Psoas muscle (tissue), 8 donors: ENCODE results near the gene LETM1. TPM values are rescaled to one million over a fixed set of nuclear protein-coding genes. Genes with fewer than 3 reads are reported as not detected.

Experiments
- ATAC-seq, 4 donors: fragments of 200-7000 bp; cut with Tn5 transposase; one replicate each; pipeline ENCODE4 v1.9.1; 2020; ENCODE audit warnings: moderate library complexity in 3 of 4, mild to moderate bottlenecking in 2 of 4
- DNase-seq, 2 donors: peaks; one replicate each; pipeline ENCODE4 v3.0.0-alpha.2; 2020
- H3K27ac ChIP-seq: fragments of 200-600 bp; one replicate; pipeline ENCODE4 v1.8.0; 2022
- H3K27me3 ChIP-seq, 3 donors: fragments of 200-600 bp in 1 of 3; one replicate each; pipeline versions ENCODE4 v1.6.1 to v1.8.0; 2013 to 2022; ENCODE audit warnings: low read length in 2 of 3, mild to moderate bottlenecking in 2 of 3, moderate library complexity in 1 of 3; ENCODE audit not compliant: insufficient read depth in 3 of 3
- H3K36me3 ChIP-seq, 2 donors: fragments of 200-600 bp in 1 of 2; one replicate each; pipeline versions ENCODE4 v1.6.1 to v1.8.0; 2013 to 2022; ENCODE audit warnings: low read depth in 1 of 2, mild to moderate bottlenecking in 1 of 2, moderate library complexity in 1 of 2; ENCODE audit not compliant: insufficient read depth in 1 of 2
- H3K4me1 ChIP-seq: fragments of 200-600 bp; one replicate; pipeline ENCODE4 v1.8.0; 2022
- H3K4me3 ChIP-seq: fragments of 200-600 bp; one replicate; pipeline ENCODE4 v1.8.0; 2022; ENCODE audit warnings: mild to moderate bottlenecking
- H3K9me3 ChIP-seq: fragments of 200-600 bp; one replicate; pipeline ENCODE4 v1.8.0; 2022
- WGBS, 3 donors: extraction: QIAGEN DNeasy Blood & Tissue Kit; methylation state at CpG; one replicate each; pipeline versions ENCODE4 v1.1.6 to v1.1.7; 2013; 5-methylcytosine and 5-hydroxymethylcytosine counted together
- intact Hi-C, 2 donors: fragments of 100-400 bp; cut with DNase I; formaldehyde crosslinking; loops; one replicate each; pipeline versions ENCODE4 v1.11.0 to v1.14.2; 2022
- long read RNA-seq, 2 donors: library from polyadenylated mRNA; unstranded; transcript quantifications; one replicate each; pipeline ENCODE4 v2.0.0, GENCODE V29; 2021
- polyA plus RNA-seq, 3 donors: library from polyadenylated mRNA; stranded (reverse); fragments of 200-250 nt; gene quantifications; one replicate each; pipeline ENCODE4 v1.2.3, GENCODE V29; 2013
- total RNA-seq, 4 donors: library from RNA; stranded (reverse); fragmentation: NEBNext Ultra II Directional in 2 of 4; extraction: Animal tissue kit (Norgen Biotek cat#: 25700) in 2 of 4; gene quantifications; one replicate each; pipeline versions ENCODE4 v1.2.1 to v1.2.4, GENCODE V29; 2021 to 2023
- TF ChIP-seq, protein P1 (sequence below): fragments of 200-600 bp; IDR thresholded peaks from one replicate; pipeline ENCODE4 v1.8.0; 2022; ENCODE audit warnings: antibody characterized with exemption
- donor health status: healthy with polysubstance abuse.
- donor health status: DM: no; HTN: no; CAD: no; lungs with moderate emphysema.
- donor health status: Bipolar disorder and iron deficiency.
- donor health status: healthy.
- donor health status: DM: yes; HTN: yes; CAD: no.
- donor health status: DM: no; HTN: no; CAD: no.
- donor health status: DM: no; HTN: no; CAD: no.
- donor health status: DM: yes; HTN: yes; CAD: no.

Gene LETM1
- total RNA-seq (10 to 100 TPM; 26.8 to 50.3 (median 40.1) TPM), polyA plus RNA-seq (10 to 100 TPM; 14.1 to 26.1 (median 25.1) TPM)
- long read RNA-seq, donor 1, full-length matches to known transcripts: 22 of 33 reads
- long read RNA-seq, donor 1, partial matches to known transcripts: 4 of 33 reads
- long read RNA-seq, donor 1, other reads (novel, unspliced or antisense): 7 of 33 reads
- long read RNA-seq, donor 2, full-length matches to known transcripts: 45 of 81 reads
- long read RNA-seq, donor 2, partial matches to known transcripts: 21 of 81 reads
- long read RNA-seq, donor 2, other reads (novel, unspliced or antisense): 15 of 81 reads

DNA sequence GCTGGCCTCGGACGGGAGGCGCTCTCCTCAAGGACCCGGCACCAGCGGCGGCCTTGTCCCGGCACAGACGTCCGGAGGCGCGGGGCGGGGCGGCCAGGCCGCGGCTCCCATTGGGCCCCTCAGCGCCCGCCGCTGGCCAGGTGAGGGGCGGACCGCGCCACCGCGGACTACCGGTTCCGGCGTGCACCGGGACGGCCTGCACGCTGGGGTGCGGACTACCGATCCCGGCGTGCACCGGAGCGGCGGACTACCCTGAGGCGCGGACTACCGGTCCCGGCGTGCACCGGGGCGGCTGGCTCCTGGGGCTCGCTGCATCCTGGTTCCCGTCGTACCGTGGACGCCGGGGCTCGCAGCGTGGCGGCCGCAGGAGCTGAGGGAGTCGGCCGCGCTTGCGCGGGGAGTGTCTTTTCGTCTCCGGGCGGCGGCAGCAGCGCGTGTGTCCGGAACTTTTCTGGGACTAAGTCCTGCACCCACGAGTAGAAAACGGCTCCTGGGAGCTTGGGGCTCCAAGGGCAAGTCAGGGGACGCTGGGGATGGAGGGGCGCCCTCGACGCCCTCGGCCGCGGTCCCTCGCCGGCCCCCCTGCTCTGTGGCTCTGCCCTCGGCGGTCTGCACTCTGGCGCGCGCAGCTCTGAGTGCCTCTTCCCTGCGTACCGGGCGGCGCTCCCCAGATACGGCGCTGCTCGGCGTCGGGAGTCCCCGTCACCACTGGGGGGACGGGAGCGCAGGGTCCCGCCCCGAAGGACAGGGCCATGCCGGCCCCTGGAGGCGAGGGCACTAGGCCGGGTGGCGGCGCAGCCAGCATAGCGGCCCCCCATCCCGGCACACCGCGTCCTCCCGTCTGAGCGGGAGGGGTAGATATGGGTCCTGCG, at the start of gene LETM1:
LETM1 (minus strand) TSS at position 86 of the 872 bp plus-strand sequence. CDS start 206 bp downstream, outside the sequence.
- peak; percentile 97 to 98 for DNase-seq
- Histone ChIP-seq H3K4me1 (peaks cover 32% of the 10 kb centered on the region), H3K27ac (peak within 1 kb of the TSS; percentile 79), H3K4me3 (peak within 1 kb of the TSS; percentile 95), H3K36me3 (peaks cover 0 to 6% of the 10 kb centered on the region in 2 donors), H3K27me3 (no peaks in the 10 kb centered on the region), H3K9me3 (no peaks in the 10 kb centered on the region)
- peak; percentile 97 to 98 (median 98) for ATAC-seq
- TF ChIP-seq, protein P1, sequence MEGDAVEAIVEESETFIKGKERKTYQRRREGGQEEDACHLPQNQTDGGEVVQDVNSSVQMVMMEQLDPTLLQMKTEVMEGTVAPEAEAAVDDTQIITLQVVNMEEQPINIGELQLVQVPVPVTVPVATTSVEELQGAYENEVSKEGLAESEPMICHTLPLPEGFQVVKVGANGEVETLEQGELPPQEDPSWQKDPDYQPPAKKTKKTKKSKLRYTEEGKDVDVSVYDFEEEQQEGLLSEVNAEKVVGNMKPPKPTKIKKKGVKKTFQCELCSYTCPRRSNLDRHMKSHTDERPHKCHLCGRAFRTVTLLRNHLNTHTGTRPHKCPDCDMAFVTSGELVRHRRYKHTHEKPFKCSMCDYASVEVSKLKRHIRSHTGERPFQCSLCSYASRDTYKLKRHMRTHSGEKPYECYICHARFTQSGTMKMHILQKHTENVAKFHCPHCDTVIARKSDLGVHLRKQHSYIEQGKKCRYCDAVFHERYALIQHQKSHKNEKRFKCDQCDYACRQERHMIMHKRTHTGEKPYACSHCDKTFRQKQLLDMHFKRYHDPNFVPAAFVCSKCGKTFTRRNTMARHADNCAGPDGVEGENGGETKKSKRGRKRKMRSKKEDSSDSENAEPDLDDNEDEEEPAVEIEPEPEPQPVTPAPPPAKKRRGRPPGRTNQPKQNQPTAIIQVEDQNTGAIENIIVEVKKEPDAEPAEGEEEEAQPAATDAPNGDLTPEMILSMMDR: peak; percentile 7
- intact Hi-C loops: loop anchor here in 1 of 2 donors (5.0 kb wide), 1 partner anchor 41 kb away; no protein-coding TSS in a partner anchor
- 0% methylated on average over 70 to 107 of the region's 107 CpGs for WGBS, 3 donors

DNA sequence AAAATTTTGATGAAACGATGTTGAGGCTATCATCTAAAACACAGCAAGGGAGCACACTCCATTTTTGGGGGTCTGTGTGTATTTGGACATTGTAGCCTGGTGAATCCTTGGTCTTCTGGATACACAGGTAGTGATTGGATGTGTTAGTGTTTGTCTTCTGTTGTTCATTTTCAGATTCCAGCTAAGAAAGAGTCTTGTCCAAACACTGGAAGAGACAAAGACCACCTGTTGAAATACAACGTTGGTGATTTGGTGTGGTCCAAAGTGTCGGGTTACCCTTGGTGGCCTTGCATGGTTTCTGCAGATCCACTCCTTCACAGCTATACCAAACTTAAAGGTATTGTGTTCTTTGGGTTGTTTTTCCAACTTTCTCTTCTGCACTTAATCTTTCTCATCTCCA, 48.1 kb upstream of the LETM1 start:
- no peaks in the 10 kb centered on the region for H3K27me3 ChIP-seq
- ATAC-seq (no peak), DNase-seq (no peak)
- H3K36me3 ChIP-seq: peaks cover 0 to 52% of the 10 kb centered on the region in 2 donors
- H3K27ac ChIP-seq: no peak overlapping the region
- H3K4me3 ChIP-seq: no peak overlapping the region
- intact Hi-C loops: loop anchor here in 1 of 2 donors (5.0 kb wide), 1 partner anchor 92 kb away; no protein-coding TSS in a partner anchor
- H3K9me3 ChIP-seq: no peaks in the 10 kb centered on the region
- H3K4me1 ChIP-seq: no peaks in the 10 kb centered on the region
- TF ChIP-seq, protein P1: no peak
- WGBS, 3 donors: 69 to 73% (median 72%) methylated on average over 3 of the region's 3 CpGs

DNA sequence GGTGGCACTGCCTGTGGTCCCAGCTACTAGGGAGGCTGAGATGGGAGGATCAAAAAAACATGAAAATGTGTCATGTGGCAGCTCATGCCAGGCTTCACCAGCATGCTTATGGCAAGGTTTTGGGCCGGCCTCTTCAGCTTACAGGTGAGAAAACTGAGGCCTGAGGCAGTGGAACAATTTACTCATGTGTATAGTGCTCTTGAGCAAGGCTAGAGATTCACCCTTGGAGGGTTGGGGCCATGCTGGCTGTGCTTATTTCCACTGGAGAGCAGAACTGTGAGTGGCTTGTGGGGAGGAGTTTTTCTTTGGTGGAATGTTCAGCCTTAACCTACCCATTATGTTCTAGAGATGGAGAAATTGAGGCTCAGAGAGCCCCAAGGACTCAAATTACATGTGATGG, 47.1 kb upstream of the LETM1 start:
- ATAC-seq: no peak
- WGBS, 3 donors: 93 to 100% (median 96%) methylated on average over 1 of the region's 1 CpG
- intact Hi-C loops: loop anchor here in 1 of 2 donors (5.0 kb wide), 1 partner anchor 91 kb away; no protein-coding TSS in a partner anchor
- Histone ChIP-seq H3K4me3 (no peak overlapping the region), H3K4me1 (no peaks in the 10 kb centered on the region), H3K36me3 (peaks cover 0 to 52% of the 10 kb centered on the region in 2 donors), H3K27me3 (no peaks in the 10 kb centered on the region), H3K9me3 (no peaks in the 10 kb centered on the region), H3K27ac (no peak overlapping the region)
- no peak for DNase-seq
- TF ChIP-seq, protein P1: no peak

DNA sequence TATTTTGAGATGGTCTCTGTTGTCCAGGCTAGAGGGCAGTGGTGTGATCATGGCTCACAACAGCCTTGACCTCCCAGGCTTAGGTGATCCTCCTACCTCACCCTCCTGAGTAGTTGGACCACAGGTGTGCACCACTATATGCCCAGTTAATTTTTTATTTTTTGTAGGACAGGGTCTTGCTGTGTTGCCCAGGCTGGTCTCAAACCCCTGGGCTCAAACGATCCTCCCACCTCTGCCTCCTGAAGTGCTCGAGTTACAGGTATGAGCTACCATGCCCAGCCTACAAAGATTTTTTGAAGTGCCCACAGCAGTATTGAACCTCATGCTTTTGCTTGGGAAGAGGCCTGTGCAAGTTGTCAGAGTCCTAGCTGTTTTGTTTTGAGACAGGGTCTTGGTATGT, 46.3 kb upstream of the LETM1 start:
- intact Hi-C loops: loop anchor here in 1 of 2 donors (5.0 kb wide), 1 partner anchor 90 kb away; no protein-coding TSS in a partner anchor
- H3K36me3 ChIP-seq: peaks cover 0 to 52% of the 10 kb centered on the region in 2 donors

More for the DNA sequence above, 46.3 kb upstream of the LETM1 start:
- Histone ChIP-seq H3K27ac (no peak overlapping the region), H3K9me3 (no peaks in the 10 kb centered on the region), H3K4me1 (no peaks in the 10 kb centered on the region), H3K4me3 (no peak overlapping the region), H3K27me3 (no peaks in the 10 kb centered on the region)
- ATAC-seq: no peak
- TF ChIP-seq, protein P1: no peak
- 80 to 86% (median 85%) methylated on average over 2 of the region's 2 CpGs for WGBS, 3 donors
- DNase-seq: no peak
